Lower leg skin (tissue), 4 donors: ENCODE measurements around the gene MED29. TPM values are rescaled to one million over a fixed set of nuclear protein-coding genes. Genes with fewer than 3 reads are reported as not detected.

ENCODE experiments used
- DNase-seq, 2 donors: peaks; one replicate each; pipeline ENCODE4 v3.0.0-alpha.2; 2019; ENCODE audit warnings: low spot score in 2 of 2
- H3K4me3 ChIP-seq: fragments of 200-600 bp; sonication (generic); 2 replicates; pipeline ENCODE4 v1.5.1; 2017; ENCODE audit warnings: mild to moderate bottlenecking, low read depth; ENCODE audit not compliant: poor library complexity, severe bottlenecking
- CTCF ChIP-seq, 3 donors: fragments of 450-650 bp; IDR thresholded peaks; one replicate each; pipeline ENCODE4 v1.5.1; 2016; ENCODE audit warnings: antibody characterized with exemption in 3 of 3, mild to moderate bottlenecking in 3 of 3, moderate library complexity in 2 of 3
- POLR2A ChIP-seq, 2 donors: fragments of 450-650 bp; IDR thresholded peaks; one replicate each; pipeline ENCODE4 v1.6.1; 2016 to 2017; ENCODE audit warnings: antibody characterized with exemption in 2 of 2, mild to moderate bottlenecking in 1 of 2, moderate library complexity in 1 of 2
- WGBS, 2 donors: methylation state at CpG; one replicate each; pipeline ENCODE4 v1.1.5; 2018; 5-methylcytosine and 5-hydroxymethylcytosine counted together
- intact Hi-C: fragments of 100-400 bp; cut with DNase I; formaldehyde crosslinking; loops from one replicate; pipeline ENCODE4 v1.15.0; 2023; ENCODE audit warnings: low total_unique reads
- total RNA-seq, 4 donors: library from RNA; depleted of rRNA; stranded (reverse); fragments of >200 nt; gene quantifications; one replicate each; pipeline ENCODE4 v1.1.0, GENCODE V29; 2016

MED29 gene
- total RNA-seq, 4 donors from 2014 or later, result 30.3 to 35.8 (median 33.3) TPM

- peak in 1 of 2 donors; percentile 62 for DNase-seq
- 27 to 28% methylated on average over 6 of the region's 6 CpGs for WGBS, 2 donors
- no peak for TF ChIP-seq POLR2A (IDR thresholded peaks at IDR 0.05)
- TF ChIP-seq CTCF (IDR thresholded peaks at IDR 0.05), result no peak
- H3K4me3 ChIP-seq, result no peak overlapping the region
- intact Hi-C loops, result no loop called here
Observed at GRCh38 chr19:39362682-39363657, 28.2 kb upstream of the MED29 start.

GRCh38 chr19:39363901-39364457, 27.2 kb upstream of the MED29 start:
- WGBS, 2 donors, result 26% methylated on average over 5 of the region's 5 CpGs
- intact Hi-C loops, result no loop called here
- no peak overlapping the region for H3K4me3 ChIP-seq
- no peak for TF ChIP-seq CTCF (IDR thresholded peaks at IDR 0.05)
- TF ChIP-seq POLR2A (IDR thresholded peaks at IDR 0.05), result no peak
- DNase-seq, result peak in 1 of 2 donors; percentile 71

GRCh38 chr19:39365531-39365930, 25.6 kb upstream of the MED29 start:
- 93 to 97% methylated on average over 1 of the region's 1 CpG for WGBS, 2 donors
- no peak overlapping the region for H3K4me3 ChIP-seq
- no peak for TF ChIP-seq POLR2A (IDR thresholded peaks at IDR 0.05)
- TF ChIP-seq CTCF (IDR thresholded peaks at IDR 0.05), result no peak
- intact Hi-C loops, result no loop called here
- no peak for DNase-seq

GRCh38 chr19:39369200-39369599, 22.0 kb upstream of the MED29 start:
- no peak for DNase-seq
- TF ChIP-seq POLR2A (IDR thresholded peaks at IDR 0.05) (no peak), CTCF (IDR thresholded peaks at IDR 0.05) (no peak)
- 84 to 98% methylated on average over 2 of the region's 2 CpGs for WGBS, 2 donors
- intact Hi-C loops, result no loop called here
- H3K4me3 ChIP-seq, result no peak overlapping the region

- intact Hi-C loops, result no loop called here
- no peak for TF ChIP-seq POLR2A (IDR thresholded peaks at IDR 0.05)
- no peak for TF ChIP-seq CTCF (IDR thresholded peaks at IDR 0.05)
- no peak for DNase-seq
- 92 to 98% methylated on average over 5 of the region's 5 CpGs for WGBS, 2 donors
- no peak overlapping the region for H3K4me3 ChIP-seq
Observed at GRCh38 chr19:39370735-39371134, 20.4 kb upstream of the MED29 start.
